Medulla oblongata (tissue), 1 donor: ENCODE measurements around the gene ARID1B.

Source experiments
- DNase-seq: peaks from one replicate; pipeline ENCODE4 v3.0.0-alpha.2; 2015; ENCODE audit errors: extremely low spot score

ARID1B gene

GRCh38 chr6:157239148-157239547 lies 462.0 kb downstream of the ARID1B start:
- DNase-seq = no peak

- DNase-seq = no peak
Observed at GRCh38 chr6:157239671-157240058, 462.5 kb downstream of the ARID1B start.

GRCh38 chr6:157240059-157240959 lies 463.1 kb downstream of the ARID1B start:
- peak; percentile 19 for DNase-seq

GRCh38 chr6:157240960-157241311 lies 463.8 kb downstream of the ARID1B start:
- no peak for DNase-seq

GRCh38 chr6:157242791-157243190 lies 465.6 kb downstream of the ARID1B start:
- DNase-seq = no peak

GRCh38 chr6:157244175-157244574 lies 467.0 kb downstream of the ARID1B start:
- DNase-seq = no peak

- no peak for DNase-seq
Observed at GRCh38 chr6:157244780-157245179, 467.6 kb downstream of the ARID1B start.

GRCh38 chr6:157245436-157245835 lies 468.3 kb downstream of the ARID1B start:
- DNase-seq = no peak

GRCh38 chr6:157246048-157246630 lies 469.0 kb downstream of the ARID1B start:
- no peak for DNase-seq

GRCh38 chr6:157246771-157247484 lies 469.8 kb downstream of the ARID1B start:
- DNase-seq = no peak

GRCh38 chr6:157248264-157248663 lies 471.1 kb downstream of the ARID1B start:
- DNase-seq = no peak

GRCh38 chr6:157249826-157250225 lies 472.6 kb downstream of the ARID1B start:
- no peak for DNase-seq

- DNase-seq = no peak
Observed at GRCh38 chr6:157251586-157252247, 474.5 kb downstream of the ARID1B start.

- no peak for DNase-seq
Observed at GRCh38 chr6:157253017-157253416, 475.8 kb downstream of the ARID1B start.

GRCh38 chr6:157253699-157254098 lies 476.5 kb downstream of the ARID1B start:
- DNase-seq = no peak

GRCh38 chr6:157254538-157254937 lies 477.4 kb downstream of the ARID1B start:
- no peak for DNase-seq

GRCh38 chr6:157255079-157255478 lies 477.9 kb downstream of the ARID1B start:
- no peak for DNase-seq

GRCh38 chr6:157258878-157259277 lies 481.7 kb downstream of the ARID1B start:
- DNase-seq = no peak

GRCh38 chr6:157259443-157259842 lies 482.3 kb downstream of the ARID1B start:
- DNase-seq = no peak
